Activated naive CD8-positive, alpha-beta T cell (primary cell): ENCODE data around the gene ZNF611.
"Not testable (repeated sequence)": the region's sequence is repeated elsewhere in the genome, so short reads cannot be mapped to it uniquely, and the experiment has no call there.

ENCODE experiments used
- H3K27ac Mint-ChIP-seq: one replicate; pipeline ENCODE4 v1.8.0; 2021; ENCODE audit warnings: mixed read lengths
- H3K27me3 Mint-ChIP-seq: one replicate; pipeline ENCODE4 v1.8.0; 2021; ENCODE audit warnings: mixed read lengths
- H3K36me3 Mint-ChIP-seq: one replicate; pipeline ENCODE4 v1.8.0; 2021; ENCODE audit warnings: mixed read lengths
- H3K4me1 Mint-ChIP-seq: one replicate; pipeline ENCODE4 v1.8.0; 2021; ENCODE audit warnings: low read depth, mixed read lengths
- H3K4me3 Mint-ChIP-seq: one replicate; pipeline ENCODE4 v1.8.0; 2021; ENCODE audit warnings: mild to moderate bottlenecking, mixed read lengths
- H3K9me3 Mint-ChIP-seq: one replicate; pipeline ENCODE4 v1.8.0; 2021; ENCODE audit warnings: low read depth, mixed read lengths

Gene ZNF611

GRCh38 chr19:52695996-52696395, 38.8 kb downstream of the ZNF611 start:
- Mint-ChIP-seq H3K9me3 (peaks cover 5% of the 10 kb centered on the region), H3K27me3 (no peaks in the 10 kb centered on the region), H3K4me3 (no peak overlapping the region), H3K27ac (no peak overlapping the region), H3K36me3 (no peaks in the 10 kb centered on the region), H3K4me1 (peaks cover 2% of the 10 kb centered on the region)

- Mint-ChIP-seq H3K4me3 (no peak overlapping the region), H3K9me3 (no peaks in the 10 kb centered on the region), H3K27ac (no peak overlapping the region), H3K4me1 (peaks cover 10% of the 10 kb centered on the region), H3K36me3 (no peaks in the 10 kb centered on the region), H3K27me3 (no peaks in the 10 kb centered on the region)
These were observed 39.9 kb downstream of the ZNF611 start for GRCh38 chr19:52694921-52695320.

- H3K4me1 Mint-ChIP-seq, result peaks cover 15% of the 10 kb centered on the region
- not testable (repeated sequence) for H3K4me3 Mint-ChIP-seq, H3K27me3 Mint-ChIP-seq, H3K27ac Mint-ChIP-seq, H3K36me3 Mint-ChIP-seq, H3K9me3 Mint-ChIP-seq
These were observed 40.6 kb downstream of the ZNF611 start for GRCh38 chr19:52694281-52694680.

GRCh38 chr19:52692431-52693008, 42.3 kb downstream of the ZNF611 start:
- Mint-ChIP-seq H3K4me3 (no peak overlapping the region), H3K9me3 (no peaks in the 10 kb centered on the region), H3K36me3 (no peaks in the 10 kb centered on the region), H3K4me1 (peaks cover 28% of the 10 kb centered on the region), H3K27ac (no peak overlapping the region), H3K27me3 (no peaks in the 10 kb centered on the region)

- Mint-ChIP-seq H3K4me1 (peaks cover 28% of the 10 kb centered on the region), H3K27me3 (no peaks in the 10 kb centered on the region), H3K36me3 (no peaks in the 10 kb centered on the region), H3K4me3 (peak overlapping the region; percentile 96), H3K9me3 (no peaks in the 10 kb centered on the region), H3K27ac (no peak overlapping the region)
These were observed 43.1 kb downstream of the ZNF611 start for GRCh38 chr19:52691737-52692136.

GRCh38 chr19:52691215-52691610, 43.6 kb downstream of the ZNF611 start:
- peaks cover 28% of the 10 kb centered on the region for H3K4me1 Mint-ChIP-seq
- no peaks in the 10 kb centered on the region for H3K27me3 Mint-ChIP-seq
- no peaks in the 10 kb centered on the region for H3K9me3 Mint-ChIP-seq
- H3K4me3 Mint-ChIP-seq, result peak overlapping the region; percentile 96
- no peaks in the 10 kb centered on the region for H3K36me3 Mint-ChIP-seq
- H3K27ac Mint-ChIP-seq, result no peak overlapping the region

GRCh38 chr19:52690369-52691214, 44.3 kb downstream of the ZNF611 start:
- Mint-ChIP-seq H3K27me3 (no peaks in the 10 kb centered on the region), H3K9me3 (no peaks in the 10 kb centered on the region), H3K4me3 (peak overlapping the region; percentile 96), H3K36me3 (no peaks in the 10 kb centered on the region), H3K4me1 (peaks cover 30% of the 10 kb centered on the region), H3K27ac (peak overlapping the region; percentile 87)

- Mint-ChIP-seq H3K36me3 (peaks cover 2% of the 10 kb centered on the region), H3K4me3 (peak overlapping the region; percentile 96), H3K27ac (peak overlapping the region; percentile 87), H3K4me1 (peaks cover 32% of the 10 kb centered on the region), H3K27me3 (no peaks in the 10 kb centered on the region), H3K9me3 (no peaks in the 10 kb centered on the region)
These were observed 44.9 kb downstream of the ZNF611 start for GRCh38 chr19:52689843-52690368.

- H3K36me3 Mint-ChIP-seq, H3K9me3 Mint-ChIP-seq, H3K27me3 Mint-ChIP-seq: not testable (repeated sequence)
- H3K4me3 Mint-ChIP-seq, result peak overlapping the region; percentile 96
- peak overlapping the region; percentile 87 for H3K27ac Mint-ChIP-seq
- peaks cover 35% of the 10 kb centered on the region for H3K4me1 Mint-ChIP-seq
These were observed 45.7 kb downstream of the ZNF611 start for GRCh38 chr19:52688925-52689796.

- Mint-ChIP-seq H3K9me3 (no peaks in the 10 kb centered on the region), H3K4me1 (peaks cover 35% of the 10 kb centered on the region), H3K27me3 (no peaks in the 10 kb centered on the region), H3K4me3 (peak overlapping the region; percentile 96), H3K27ac (peak overlapping the region; percentile 2), H3K36me3 (peaks cover 8% of the 10 kb centered on the region)
These were observed 46.5 kb downstream of the ZNF611 start for GRCh38 chr19:52688335-52688734.

GRCh38 chr19:52687684-52688083, 47.2 kb downstream of the ZNF611 start:
- Mint-ChIP-seq H3K4me1 (peaks cover 35% of the 10 kb centered on the region), H3K27ac (no peak overlapping the region), H3K36me3 (peaks cover 8% of the 10 kb centered on the region), H3K4me3 (no peak overlapping the region), H3K9me3 (no peaks in the 10 kb centered on the region), H3K27me3 (no peaks in the 10 kb centered on the region)

- H3K27me3 Mint-ChIP-seq, result no peaks in the 10 kb centered on the region
- peaks cover 34% of the 10 kb centered on the region for H3K4me1 Mint-ChIP-seq
- H3K9me3 Mint-ChIP-seq, result no peaks in the 10 kb centered on the region
- no peak overlapping the region for H3K27ac Mint-ChIP-seq
- H3K36me3 Mint-ChIP-seq, result peaks cover 10% of the 10 kb centered on the region
- H3K4me3 Mint-ChIP-seq, result no peak overlapping the region
These were observed 49.0 kb downstream of the ZNF611 start for GRCh38 chr19:52685811-52686210.

GRCh38 chr19:52681216-52681615, 53.6 kb downstream of the ZNF611 start:
- H3K9me3 Mint-ChIP-seq, H3K27ac Mint-ChIP-seq, H3K4me3 Mint-ChIP-seq, H3K27me3 Mint-ChIP-seq: not testable (repeated sequence)
- Mint-ChIP-seq H3K36me3 (peaks cover 22% of the 10 kb centered on the region), H3K4me1 (peaks cover 21% of the 10 kb centered on the region)

- Mint-ChIP-seq H3K27ac (no peak overlapping the region), H3K4me3 (peak overlapping the region; percentile 27), H3K9me3 (peaks cover 4% of the 10 kb centered on the region), H3K4me1 (peaks cover 17% of the 10 kb centered on the region), H3K27me3 (no peaks in the 10 kb centered on the region), H3K36me3 (peaks cover 28% of the 10 kb centered on the region)
These were observed 55.2 kb downstream of the ZNF611 start for GRCh38 chr19:52679598-52679997.

GRCh38 chr19:52675239-52675638, 59.6 kb downstream of the ZNF611 start:
- not testable (repeated sequence) for H3K27me3 Mint-ChIP-seq, H3K4me3 Mint-ChIP-seq, H3K27ac Mint-ChIP-seq, H3K9me3 Mint-ChIP-seq
- peaks cover 30% of the 10 kb centered on the region for H3K4me1 Mint-ChIP-seq
- H3K36me3 Mint-ChIP-seq, result peaks cover 39% of the 10 kb centered on the region
